Anterior cingulate cortex (tissue), 58 donors: ENCODE data around the gene CEP41.

Experiments used
- DNase-seq, 58 donors: peaks; one replicate each; lab custom pipeline; 2025; lab: John Stamatoyannopoulos, UW

Gene CEP41

DNA sequence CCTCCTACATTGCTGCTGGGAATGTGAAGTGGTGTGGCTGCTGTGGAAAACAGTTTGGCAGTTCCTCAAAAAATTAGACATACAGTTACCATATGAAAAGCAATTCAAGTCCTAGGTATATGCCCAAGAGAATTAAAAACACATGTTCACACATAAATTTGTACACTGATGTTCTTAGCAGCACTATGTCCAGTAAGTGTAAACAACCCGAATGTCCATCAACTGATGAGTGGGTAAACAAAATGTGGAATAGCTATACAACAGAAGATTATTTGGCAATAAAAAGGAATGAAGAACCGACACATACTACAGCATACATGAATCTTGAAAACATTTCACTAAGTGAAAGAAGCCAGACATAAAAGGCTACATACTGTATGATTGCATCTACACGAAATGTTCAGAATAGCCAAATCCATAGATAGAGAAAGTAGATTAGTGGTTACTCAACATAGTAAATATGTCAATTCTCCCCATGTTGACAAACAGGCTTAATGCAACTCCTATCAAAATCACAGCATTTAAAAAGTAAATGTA lies 17.2 kb downstream of the CEP41 start:
- no peak for DNase-seq

DNA sequence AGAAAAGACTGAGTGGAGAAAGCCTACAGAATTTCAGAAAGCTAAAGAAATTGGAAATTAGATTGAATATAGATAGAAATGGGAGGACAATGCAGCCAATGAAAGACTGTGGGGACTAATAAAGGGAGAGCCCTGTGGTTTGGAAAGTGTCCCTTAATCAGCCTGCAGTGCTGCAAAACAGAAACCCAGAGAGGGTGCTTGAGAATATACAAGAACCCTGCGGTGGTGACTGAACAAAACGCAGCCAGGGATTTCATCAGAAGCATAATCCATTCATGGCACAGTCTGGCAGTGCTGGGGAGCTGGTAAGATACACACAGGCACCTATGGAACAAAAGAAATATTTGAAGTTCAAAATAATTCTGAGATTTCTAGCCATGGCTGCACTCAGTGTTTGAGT lies 19.1 kb downstream of the CEP41 start:
- DNase-seq, result peak in 28 of 58 donors; percentile 11 to 50 (median 28)

DNA sequence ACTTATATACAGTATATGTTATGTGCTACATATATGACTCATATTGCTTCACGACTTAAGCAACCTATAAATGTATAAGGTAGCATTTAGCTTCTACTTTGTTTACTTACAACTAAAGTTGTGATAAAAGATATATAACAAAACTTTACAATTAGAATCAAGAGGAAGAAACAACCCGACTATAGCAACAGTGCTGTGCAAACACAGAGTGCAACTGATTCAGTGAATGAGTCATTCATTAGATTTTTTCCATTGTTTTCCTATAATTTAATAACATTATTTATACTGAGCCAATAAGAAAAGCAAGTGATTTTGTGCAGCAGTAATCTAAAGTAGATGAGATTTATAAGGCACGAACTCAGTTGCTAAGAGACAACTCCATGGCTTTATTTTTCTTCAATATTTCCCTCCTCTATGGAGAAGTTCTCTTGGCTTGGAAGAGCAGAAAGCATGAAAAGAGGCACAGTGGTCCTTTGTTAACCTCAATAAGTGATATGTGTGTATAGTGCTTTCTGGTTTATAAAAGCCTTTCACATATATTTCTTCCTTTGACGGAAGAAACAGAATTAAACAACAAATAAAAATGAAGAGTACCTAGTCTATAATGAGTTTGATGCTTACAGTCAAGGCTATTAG lies 19.8 kb downstream of the CEP41 start:
- DNase-seq, result peak in 1 of 58 donors; percentile 28

GRCh38 chr7:130419658-130420057 lies 21.2 kb downstream of the CEP41 start:
- no peak for DNase-seq

GRCh38 chr7:130418306-130418705 lies 22.5 kb downstream of the CEP41 start:
- no peak for DNase-seq

GRCh38 chr7:130417213-130417612 lies 23.6 kb downstream of the CEP41 start:
- peak in 2 of 58 donors; percentile 17 to 24 for DNase-seq

GRCh38 chr7:130415006-130415405 lies 25.8 kb downstream of the CEP41 start:
- no peak for DNase-seq

DNA sequence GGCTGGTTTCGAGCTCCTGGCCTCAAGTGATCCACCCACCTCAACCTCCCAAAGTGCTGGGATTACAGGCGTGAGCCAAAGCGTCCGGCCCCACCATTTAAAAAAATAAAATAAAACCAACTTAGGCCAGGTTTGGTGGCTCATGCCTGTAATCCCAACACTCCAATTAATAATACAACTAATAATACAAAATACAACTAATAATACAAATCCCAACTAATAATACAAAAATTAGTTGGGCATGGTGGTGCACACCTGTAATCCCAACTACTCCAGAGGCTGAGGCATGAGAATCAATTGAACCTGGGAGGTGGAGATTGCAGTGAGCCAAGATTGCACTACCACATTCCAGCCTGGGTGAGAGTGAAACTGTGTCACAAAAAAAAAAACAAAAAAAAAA lies 27.6 kb downstream of the CEP41 start:
- no peak for DNase-seq

DNA sequence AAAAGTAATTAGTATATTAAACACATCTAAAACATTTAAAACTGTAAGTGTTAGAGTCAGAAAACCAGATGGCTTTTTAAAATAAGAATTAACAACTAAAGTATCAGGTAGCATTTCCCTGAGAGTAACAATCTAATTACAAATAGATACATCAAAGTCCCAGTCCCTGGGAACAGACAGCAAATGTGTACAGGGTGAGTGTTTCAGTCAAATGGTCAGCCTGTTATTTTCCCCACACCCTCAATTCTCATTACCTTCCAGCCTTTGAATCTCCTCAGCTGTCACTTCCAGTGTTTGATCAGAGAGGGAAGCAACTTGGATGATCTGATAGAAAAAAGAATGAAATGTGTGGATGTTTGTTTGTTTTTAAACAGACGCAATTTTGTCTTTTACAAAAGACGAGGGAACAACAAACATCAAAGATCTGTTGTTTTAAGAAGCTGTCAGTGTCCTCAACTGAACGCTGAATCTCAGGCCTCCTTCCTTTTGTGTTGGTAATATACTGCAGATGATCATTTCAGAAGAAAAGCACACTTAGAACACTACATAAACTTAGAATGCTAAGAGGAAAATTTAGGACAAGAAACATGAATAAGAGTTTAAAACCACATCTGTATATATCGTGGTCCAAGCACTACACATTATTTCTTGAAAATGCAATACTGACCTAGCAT lies 29.8 kb downstream of the CEP41 start:
- no peak for DNase-seq

DNA sequence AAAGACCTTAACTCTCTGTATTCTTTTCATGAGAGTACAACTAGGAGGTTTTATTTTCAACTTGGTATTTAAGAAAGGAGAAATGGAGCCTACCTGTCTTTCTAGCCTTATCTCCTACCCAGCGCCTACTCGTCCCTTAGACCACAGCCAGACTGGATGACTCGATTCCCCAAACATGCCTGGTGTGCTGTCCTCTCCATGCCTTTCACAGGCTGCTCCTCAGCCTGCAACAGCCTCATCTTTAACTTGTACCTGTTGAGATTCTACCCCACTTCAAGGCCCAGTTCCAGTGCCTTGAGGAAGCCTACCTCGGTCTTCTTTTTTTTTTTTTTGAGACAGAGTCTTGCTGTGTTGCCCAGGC lies 31.1 kb downstream of the CEP41 start:
- no peak for DNase-seq

DNA sequence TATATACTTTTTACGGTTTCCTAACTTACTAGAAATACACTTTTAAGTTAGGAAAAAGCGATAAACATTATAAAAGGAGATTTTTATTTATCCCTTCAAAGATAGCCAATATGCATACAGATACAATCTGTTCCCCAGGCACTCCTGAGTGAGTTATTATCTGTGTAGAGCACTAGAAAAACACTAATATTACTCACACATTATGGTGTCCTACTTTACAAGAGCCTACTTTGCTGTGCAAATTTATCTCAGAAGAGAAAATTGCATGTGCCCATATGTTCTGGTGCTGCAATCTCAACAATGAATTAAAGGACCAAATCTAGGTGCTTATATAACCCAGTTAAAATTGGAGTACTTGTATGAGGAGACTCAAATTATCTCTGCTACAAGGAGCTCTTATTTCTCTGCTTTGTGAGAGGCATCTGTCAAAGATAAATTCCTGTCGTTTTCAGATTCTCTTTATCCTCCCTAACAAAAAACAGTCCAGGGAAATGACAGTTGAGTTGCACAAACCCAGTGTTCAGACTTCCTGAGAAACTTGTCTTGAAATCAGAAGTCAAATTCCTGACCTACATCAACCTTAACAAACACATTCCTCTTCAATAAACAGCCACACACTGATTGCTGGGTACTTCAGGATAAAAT lies 31.6 kb downstream of the CEP41 start:
- DNase-seq, result no peak

GRCh38 chr7:130405003-130405402 lies 35.8 kb downstream of the CEP41 start:
- no peak for DNase-seq

- no peak for DNase-seq
Measured at GRCh38 chr7:130401578-130401977, 39.2 kb downstream of the CEP41 start.

DNA sequence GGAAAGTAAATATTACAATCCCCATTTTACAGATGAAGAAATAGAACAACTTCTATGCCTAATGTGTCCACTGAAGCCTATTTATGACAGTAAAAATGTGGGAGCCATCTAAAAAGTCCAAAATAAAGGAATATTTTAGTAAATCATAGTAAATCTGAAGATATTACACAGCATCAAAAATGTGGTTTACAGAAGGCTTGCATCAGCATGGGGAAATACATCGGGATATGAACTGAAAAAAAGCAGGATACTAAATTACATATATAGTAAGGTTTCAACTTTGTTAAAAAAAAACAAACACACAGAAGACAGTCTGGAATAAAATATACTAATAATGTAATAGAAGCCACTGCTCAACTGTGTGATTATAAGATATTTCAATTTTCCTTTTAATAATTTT lies 39.7 kb downstream of the CEP41 start:
- DNase-seq, result no peak

GRCh38 chr7:130400120-130400572 lies 40.7 kb downstream of the CEP41 start:
- no peak for DNase-seq

- DNase-seq, result no peak
Measured at GRCh38 chr7:130398526-130399090, 42.2 kb downstream of the CEP41 start.

GRCh38 chr7:130397758-130398073 lies 43.1 kb downstream of the CEP41 start:
- no peak for DNase-seq

DNA sequence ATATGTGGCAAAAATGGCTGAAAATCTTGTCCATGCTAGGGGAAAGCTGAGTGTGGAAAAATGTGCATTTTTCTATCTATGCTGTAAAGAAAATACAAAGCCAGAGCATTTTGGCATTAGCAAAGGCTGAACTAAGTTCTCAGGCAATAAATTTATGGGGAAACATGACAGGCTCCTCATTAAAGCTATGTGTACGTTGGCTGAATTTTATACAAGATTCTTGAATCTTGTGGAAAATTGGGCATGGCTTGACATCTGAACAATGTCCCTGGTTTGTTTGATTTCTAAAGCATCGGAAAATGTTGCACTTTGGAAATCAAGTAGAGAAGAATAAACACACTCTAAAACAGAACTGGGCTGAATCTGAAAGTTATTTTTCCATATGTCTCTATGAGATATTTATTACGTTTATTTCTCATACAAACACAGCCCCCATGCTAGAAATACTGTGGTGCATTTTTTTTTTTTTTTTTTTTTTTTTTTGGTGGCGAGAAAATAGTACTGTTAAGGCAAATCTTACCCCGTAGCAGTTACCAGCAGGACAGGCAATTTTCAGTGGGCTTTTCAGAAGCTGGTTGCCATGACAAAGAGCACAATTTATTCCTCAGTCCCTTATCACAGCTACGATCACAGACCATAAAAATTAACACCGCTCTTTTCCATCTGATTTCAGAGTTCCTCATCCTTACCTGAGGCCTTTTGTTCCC lies 43.6 kb downstream of the CEP41 start:
- DNase-seq, result no peak

GRCh38 chr7:130396109-130396508 lies 44.7 kb downstream of the CEP41 start:
- DNase-seq, result no peak

DNA sequence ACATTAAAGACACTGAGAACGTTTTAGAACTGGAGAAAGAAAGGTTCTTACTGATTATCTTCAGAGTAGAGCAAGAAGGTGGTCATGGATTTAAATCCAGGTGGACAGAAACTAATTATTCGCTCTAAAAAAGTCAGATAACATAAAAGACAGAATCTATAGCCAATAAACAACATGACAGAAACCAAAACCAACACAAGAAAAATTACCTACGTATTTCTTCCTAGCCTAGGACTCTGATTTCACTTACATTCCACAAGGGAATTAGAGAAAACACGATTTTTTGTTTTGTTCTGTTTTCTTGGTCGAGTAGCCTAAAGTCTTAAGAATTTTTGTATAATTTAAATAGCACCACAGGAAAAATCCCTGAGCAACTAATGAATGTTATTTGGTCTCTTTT lies 45.4 kb downstream of the CEP41 start:
- no peak for DNase-seq
